Neuronal stem cell (in vitro differentiated cells): Measurements from ENCODE around the gene TMCC1.

ENCODE experiments used
- DNase-seq: peaks from one replicate; pipeline ENCODE4 v3.0.0-alpha.2; 2013; ENCODE audit warnings: low spot score
- H2AFZ ChIP-seq: one replicate; pipeline ENCODE4 v1.6.1; 2013; ENCODE audit warnings: mild to moderate bottlenecking, low read length, inconsistent platforms
- H2AK5ac ChIP-seq: 2 replicates; pipeline ENCODE4 v1.6.1; 2013; ENCODE audit warnings: low read depth, mild to moderate bottlenecking, inconsistent platforms, low read length, moderate library complexity, mixed read lengths
- H2BK120ac ChIP-seq: 2 replicates; pipeline ENCODE4 v1.6.1; 2013; ENCODE audit warnings: low read depth, mild to moderate bottlenecking, inconsistent platforms, low read length, moderate library complexity, mixed read lengths
- H2BK12ac ChIP-seq: one replicate; pipeline ENCODE4 v1.6.1; 2013; ENCODE audit warnings: low read length, inconsistent platforms
- H2BK15ac ChIP-seq: 2 replicates; pipeline ENCODE4 v1.6.1; 2013; ENCODE audit warnings: mild to moderate bottlenecking, low read length, inconsistent platforms, mixed read lengths
- H2BK5ac ChIP-seq: one replicate; pipeline ENCODE4 v1.6.1; 2013; ENCODE audit warnings: inconsistent platforms, mild to moderate bottlenecking, low read length, moderate library complexity
- H3K14ac ChIP-seq: one replicate; pipeline ENCODE4 v1.6.1; 2013; ENCODE audit warnings: low read length, inconsistent platforms
- H3K18ac ChIP-seq: 2 replicates; pipeline ENCODE4 v1.6.1; 2013; ENCODE audit warnings: low read length, inconsistent platforms
- H3K23ac ChIP-seq: 2 replicates; pipeline ENCODE4 v1.6.1; 2013; ENCODE audit warnings: low read depth, mild to moderate bottlenecking, mixed read lengths, low read length, inconsistent platforms; ENCODE audit not compliant: poor library complexity
- H3K27ac ChIP-seq: replicated peaks from 3 replicates; pipeline ENCODE4 v1.5.1; 2013; ENCODE audit warnings: low read length, inconsistent platforms
- H3K27me3 ChIP-seq, 3 experiments: 2 replicates each; pipeline ENCODE4 v1.6.1; 2013; ENCODE audit warnings: low read length in 3 of 3, mild to moderate bottlenecking in 2 of 3, inconsistent platforms in 1 of 3, low read depth in 1 of 3, mixed read lengths in 1 of 3, moderate library complexity in 1 of 3; ENCODE audit not compliant: control insufficient read depth in 3 of 3, insufficient read depth in 3 of 3
- H3K36me3 ChIP-seq, 2 donors: replicated peaks in 1 of 2; 2 replicates each; pipeline ENCODE4 v1.6.1; 2013; ENCODE audit warnings: low read length in 2 of 2; ENCODE audit not compliant: control insufficient read depth in 2 of 2, insufficient read depth in 2 of 2
- H3K4ac ChIP-seq: 2 replicates; pipeline ENCODE4 v1.6.1; 2013; ENCODE audit warnings: inconsistent platforms, mild to moderate bottlenecking, low read length, moderate library complexity
- H3K4me1 ChIP-seq, 2 donors: 1 replicate in 1 of 2; 2 replicates in 1 of 2; pipeline ENCODE4 v1.6.1; 2013; ENCODE audit warnings: low read length in 2 of 2, low read depth in 1 of 2; ENCODE audit not compliant: control insufficient read depth in 2 of 2, insufficient read depth in 1 of 2
- H3K4me2 ChIP-seq: one replicate; pipeline ENCODE4 v1.6.1; 2013; ENCODE audit warnings: mild to moderate bottlenecking, low read length, inconsistent platforms; ENCODE audit not compliant: insufficient read depth, poor library complexity, severe bottlenecking
- H3K4me3 ChIP-seq, 2 donors: 2 replicates each; pipeline ENCODE4 v1.5.1; 2013; ENCODE audit warnings: low read length in 2 of 2, mild to moderate bottlenecking in 2 of 2, inconsistent platforms in 1 of 2, moderate library complexity in 1 of 2
- H3K79me1 ChIP-seq: one replicate; pipeline ENCODE4 v1.6.1; 2013; ENCODE audit warnings: low read depth, mild to moderate bottlenecking, inconsistent platforms, low read length, moderate library complexity
- H3K9ac ChIP-seq: one replicate; pipeline ENCODE4 v1.6.1; 2013; ENCODE audit warnings: mild to moderate bottlenecking, low read depth, low read length, inconsistent platforms; ENCODE audit not compliant: poor library complexity
- H3K9me3 ChIP-seq, 2 donors: replicated peaks in 1 of 2; 2 replicates each; pipeline versions ENCODE3 to v1.6.1; 2013; ENCODE audit warnings: low read length in 2 of 2, mild to moderate bottlenecking in 2 of 2, inconsistent platforms in 1 of 2, low read depth in 1 of 2, mixed read lengths in 1 of 2, moderate library complexity in 1 of 2; ENCODE audit not compliant: control insufficient read depth in 2 of 2, insufficient read depth in 1 of 2
- H4K8ac ChIP-seq: one replicate; pipeline ENCODE4 v1.6.1; 2013; ENCODE audit warnings: low read depth, mild to moderate bottlenecking, inconsistent platforms, low read length, moderate library complexity
- H4K91ac ChIP-seq: one replicate; pipeline ENCODE4 v1.6.1; 2013; ENCODE audit warnings: low read length, low read depth, mild to moderate bottlenecking, inconsistent platforms; ENCODE audit not compliant: poor library complexity
- WGBS, 2 donors: extraction: QIAGEN DNeasy Blood & Tissue Kit; methylation state at CpG; one replicate each; pipeline ENCODE4 v1.1.7; 2013; ENCODE audit warnings: missing lambda C conversion rate in 2 of 2, mixed read lengths in 1 of 2; ENCODE audit not compliant: insufficient read length in 2 of 2, insufficient replicate concordance in 1 of 2; ENCODE audit errors: extremely low coverage in 2 of 2; 5-methylcytosine and 5-hydroxymethylcytosine counted together

TMCC1 gene

GRCh38 chr3:129614927-129615363 is 278.6 kb downstream of the TMCC1 start:
- peaks cover 9 to 23% of the 10 kb centered on the region in 2 donors for H3K4me1 ChIP-seq
- H4K8ac ChIP-seq: no peak overlapping the region
- H2AK5ac ChIP-seq: no peak overlapping the region
- WGBS, 2 donors: no CpG with 5 or more reads among the region's 5 CpGs
- no peaks in the 10 kb centered on the region for H3K9me3 ChIP-seq
- no peak overlapping the region for H3K4ac ChIP-seq
- H3K18ac ChIP-seq: peak overlapping the region; percentile 23
- no peak for DNase-seq
- H3K23ac ChIP-seq: no peak overlapping the region
- H2AFZ ChIP-seq: no peak overlapping the region
- H3K4me2 ChIP-seq: no peak overlapping the region
- no peaks in the 10 kb centered on the region for H3K27me3 ChIP-seq
- no peak overlapping the region for H2BK12ac ChIP-seq
- no peak overlapping the region for H3K4me3 ChIP-seq
- H2BK15ac ChIP-seq: no peak overlapping the region
- peak overlapping the region; percentile 43 for H3K14ac ChIP-seq
- H3K79me1 ChIP-seq: peaks cover 2% of the 10 kb centered on the region
- H3K27ac ChIP-seq: no peak overlapping the region
- peak overlapping the region; percentile 7 for H3K9ac ChIP-seq
- H3K36me3 ChIP-seq: no peaks in the 10 kb centered on the region
- no peak overlapping the region for H2BK120ac ChIP-seq
- no peak overlapping the region for H2BK5ac ChIP-seq
- no peak overlapping the region for H4K91ac ChIP-seq

- no peak overlapping the region for H3K9ac ChIP-seq
- H3K9me3 ChIP-seq: no peaks in the 10 kb centered on the region
- H2BK5ac ChIP-seq: no peak overlapping the region
- H3K4me1 ChIP-seq: peaks cover 9 to 25% of the 10 kb centered on the region in 2 donors
- peak overlapping the region; percentile 8 for H2BK15ac ChIP-seq
- no peak for DNase-seq
- H3K14ac ChIP-seq: peak overlapping the region; percentile 10
- H3K4ac ChIP-seq: no peak overlapping the region
- WGBS, 2 donors: no CpG with 5 or more reads among the region's 9 CpGs
- H4K8ac ChIP-seq: no peak overlapping the region
- H3K36me3 ChIP-seq: no peaks in the 10 kb centered on the region
- H3K18ac ChIP-seq: no peak overlapping the region
- H3K79me1 ChIP-seq: peaks cover 2% of the 10 kb centered on the region
- H3K4me3 ChIP-seq: no peak overlapping the region
- H4K91ac ChIP-seq: no peak overlapping the region
- no peak overlapping the region for H2AFZ ChIP-seq
- no peaks in the 10 kb centered on the region for H3K27me3 ChIP-seq
- H3K27ac ChIP-seq: no peak overlapping the region
- H3K4me2 ChIP-seq: no peak overlapping the region
- H2BK12ac ChIP-seq: no peak overlapping the region
- no peak overlapping the region for H2BK120ac ChIP-seq
- H3K23ac ChIP-seq: no peak overlapping the region
- no peak overlapping the region for H2AK5ac ChIP-seq
Measured at GRCh38 chr3:129614435-129614834, 279.1 kb downstream of the TMCC1 start.

- Histone ChIP-seq H3K4me3 (no peak overlapping the region), H3K23ac (no peak overlapping the region), H3K27me3 (peaks cover 0 to 2% (median 0%) of the 10 kb centered on the region in 3 experiments), H2BK12ac (no peak overlapping the region), H3K36me3 (no peaks in the 10 kb centered on the region), H3K14ac (no peak overlapping the region), H2BK5ac (no peak overlapping the region), H4K8ac (no peak overlapping the region), H3K4me1 (peaks cover 12 to 25% of the 10 kb centered on the region in 2 donors), H2BK120ac (no peak overlapping the region), H2BK15ac (no peak overlapping the region), H2AFZ (no peak overlapping the region), H3K79me1 (no peaks in the 10 kb centered on the region), H3K4ac (no peak overlapping the region), H2AK5ac (no peak overlapping the region), H3K18ac (no peak overlapping the region), H3K4me2 (no peak overlapping the region), H3K27ac (no peak overlapping the region), H3K9me3 (no peaks in the 10 kb centered on the region), H3K9ac (no peak overlapping the region), H4K91ac (no peak overlapping the region)
- no peak for DNase-seq
- WGBS, 2 donors: no CpG with 5 or more reads among the region's 3 CpGs
Measured at GRCh38 chr3:129613367-129613740, 280.2 kb downstream of the TMCC1 start.

- WGBS, 2 donors: no CpG with 5 or more reads among the region's 16 CpGs
- Histone ChIP-seq H3K4me3 (peak overlapping the region in 1 of 2 donors; percentile 37), H2AK5ac (peak overlapping the region; percentile 20), H3K36me3 (no peaks in the 10 kb centered on the region), H3K27ac (no peak overlapping the region), H3K4me1 (peaks cover 12 to 27% of the 10 kb centered on the region in 2 donors), H3K18ac (no peak overlapping the region), H2BK12ac (no peak overlapping the region), H3K9me3 (no peaks in the 10 kb centered on the region), H3K4me2 (no peak overlapping the region), H2BK15ac (no peak overlapping the region), H4K8ac (no peak overlapping the region), H4K91ac (no peak overlapping the region), H3K4ac (no peak overlapping the region), H2BK120ac (no peak overlapping the region), H3K79me1 (no peaks in the 10 kb centered on the region), H3K14ac (no peak overlapping the region), H3K27me3 (peaks cover 0 to 8% (median 0%) of the 10 kb centered on the region in 3 experiments), H3K23ac (no peak overlapping the region), H2BK5ac (no peak overlapping the region), H3K9ac (no peak overlapping the region), H2AFZ (peak overlapping the region; percentile 93)
- no peak for DNase-seq
Measured at GRCh38 chr3:129612534-129613366, 280.8 kb downstream of the TMCC1 start.
